Fibroblast of the aortic adventitia (primary cell): ENCODE measurements around the gene GIT1. TPM values are rescaled to one million over a fixed set of nuclear protein-coding genes. Genes with fewer than 3 reads are reported as not detected.
A peak's percentile ranks its signal among the peaks of the same experiment; 100 is the strongest.

Experiments
- DNase-seq: peaks from one replicate; pipeline ENCODE4 v3.0.0-alpha.2; 2010; ENCODE audit warnings: low read depth
- H3K4me3 ChIP-seq: 2 replicates; pipeline ENCODE4 v1.5.1; 2011; ENCODE audit warnings: low read depth, mild to moderate bottlenecking, control low read depth, low read length, moderate library complexity
- CTCF ChIP-seq: IDR thresholded peaks from 2 replicates; pipeline ENCODE4 v1.5.1; 2011; ENCODE audit warnings: mild to moderate bottlenecking, low read length, control low read depth, inconsistent platforms; ENCODE audit not compliant: insufficient read depth
- total RNA-seq: library from RNA; depleted of rRNA; stranded (reverse); fragments of >200 nt; gene quantifications from 2 replicates; pipeline ENCODE4 v1.2.3, GENCODE V29; 2012; ENCODE audit warnings: low replicate concordance

Gene GIT1
- total RNA-seq, 1 donor: 38.6 TPM

GRCh38 chr17:29625037-29625750 is 35.7 kb upstream of the GIT1 start:
- DNase-seq: peak; percentile 79

GRCh38 chr17:29624586-29624985 is 35.1 kb upstream of the GIT1 start:
- no peak for TF ChIP-seq CTCF
- no peak overlapping the region for H3K4me3 ChIP-seq
- DNase-seq: no peak

More at GRCh38 chr17:29625037-29625750, 35.7 kb upstream of the GIT1 start:
- no peak overlapping the region for H3K4me3 ChIP-seq
- TF ChIP-seq CTCF: peak; percentile 12

GRCh38 chr17:29623283-29623647 is 33.8 kb upstream of the GIT1 start:
- peak overlapping the region; percentile 80 for H3K4me3 ChIP-seq
- no peak for TF ChIP-seq CTCF
- DNase-seq: no peak

DNA sequence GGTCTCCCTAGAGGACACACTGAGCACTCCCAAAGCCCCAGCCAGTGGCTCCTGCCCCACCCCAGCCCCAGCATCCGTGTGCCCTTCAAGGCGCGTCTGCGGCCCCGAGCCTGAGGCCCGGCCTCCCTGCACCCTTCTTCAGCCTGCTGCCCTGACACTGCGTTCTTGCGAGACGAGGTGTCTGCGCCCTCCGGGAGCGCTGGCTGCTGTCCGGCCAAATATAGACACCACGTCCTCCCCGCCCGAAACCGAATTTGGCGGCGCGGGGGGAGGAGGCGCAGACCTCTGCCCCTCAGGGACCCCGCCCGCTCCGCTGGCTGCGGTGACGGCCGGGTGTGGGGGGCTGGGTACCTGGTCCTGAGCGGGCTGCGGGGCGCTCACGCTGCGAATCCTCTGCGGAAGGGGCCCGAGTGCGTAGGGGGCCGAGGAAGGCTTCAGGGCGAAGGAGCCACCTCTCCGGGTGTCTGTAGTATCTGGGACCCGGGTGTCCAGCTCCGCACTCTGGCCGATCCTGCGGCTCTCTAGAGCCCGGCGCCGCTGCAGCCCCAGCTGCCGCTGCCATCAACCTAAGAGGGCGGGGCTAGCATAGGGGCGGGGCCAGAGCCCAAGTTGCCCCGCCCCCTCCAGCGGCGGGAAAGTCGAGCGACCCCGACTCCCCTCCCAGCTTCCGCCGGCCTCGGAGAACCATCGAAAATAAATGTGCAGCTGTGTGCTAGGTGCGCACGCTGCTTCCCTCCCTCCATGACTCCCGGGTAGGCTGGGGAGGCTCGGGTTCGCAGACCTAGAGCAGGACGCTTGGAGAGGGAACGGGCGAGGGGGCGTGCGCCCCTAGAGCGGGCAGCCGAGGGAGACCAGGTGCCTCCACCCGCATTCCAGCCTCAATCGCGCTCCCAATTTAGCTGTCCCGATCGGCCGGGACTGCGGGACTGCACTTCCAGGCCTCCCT is 33.2 kb upstream of the GIT1 start, which contains the start of gene CORO6:
Gene CORO6 (minus strand): TSS at position 576 of the 946 bp plus-strand sequence. CDS start 1,491 bp downstream, outside the sequence.
- no peak for TF ChIP-seq CTCF
- peak within 1 kb of the TSS; percentile 80 for H3K4me3 ChIP-seq
- peak; percentile 37 for DNase-seq

DNA sequence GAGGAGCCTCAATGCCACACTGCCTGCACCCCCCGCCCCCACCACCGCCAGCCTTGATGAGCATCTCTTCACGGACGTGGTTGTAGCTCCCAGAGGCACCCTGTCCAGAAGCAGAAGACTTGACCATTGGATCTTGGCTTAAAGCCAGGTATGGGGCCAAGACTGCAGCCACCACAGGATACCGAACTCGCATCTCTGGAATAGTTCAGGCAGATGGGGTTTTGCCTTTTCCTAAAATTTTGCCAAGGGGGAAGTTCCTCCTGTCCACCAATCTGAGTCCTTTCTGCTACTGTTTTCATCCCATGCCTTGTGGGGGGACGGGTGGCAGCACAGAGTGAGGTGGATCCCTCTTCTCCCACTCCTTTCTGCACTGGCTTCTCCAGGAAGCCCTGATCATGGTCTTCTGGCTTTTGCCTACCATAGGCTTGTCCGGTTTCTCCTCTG is 32.3 kb upstream of the GIT1 start:
- peak overlapping the region; percentile 80 for H3K4me3 ChIP-seq
- DNase-seq: no peak
- TF ChIP-seq CTCF: no peak

GRCh38 chr17:29620779-29621500 is 31.5 kb upstream of the GIT1 start:
- no peak for DNase-seq
- H3K4me3 ChIP-seq: no peak overlapping the region
- TF ChIP-seq CTCF: no peak
